PC-9 (cell line): ENCODE data around the gene CUX1. TPM values are rescaled to one million over a fixed set of nuclear protein-coding genes. Genes with fewer than 3 reads are reported as not detected.
"Not testable (repeated sequence)": the region's sequence is repeated elsewhere in the genome, so short reads cannot be mapped to it uniquely, and the experiment has no call there.

Experiments
- BruUV-seq: library from RNA; stranded (reverse); fragments of 400-500 nt; replicated peaks from 2 replicates; lab custom pipeline; 2021; lab: Mats Ljungman, UMichigan
- CTCF ChIA-PET: fragments of 300-600 bp; sonication (Branson Sonifier 250); formaldehyde crosslinking; loops from one replicate; lab custom pipeline; 2022; ENCODE audit warnings: antibody characterized with exemption; lab: Charles Lee
- POLR2A ChIA-PET: fragments of 300-600 bp; sonication (Branson Sonifier 250); formaldehyde crosslinking; loops from one replicate; lab custom pipeline; 2022; ENCODE audit warnings: antibody characterized with exemption; ENCODE audit not compliant: unreplicated experiment; lab: Charles Lee
- DNase-seq, 2 experiments: peaks; one replicate each; pipeline versions ENCODE4 v3.0.0 to v3.0.0-alpha.2; 2015 to 2022; ENCODE audit warnings: mixed read lengths in 1 of 2
- H2AFZ ChIP-seq: fragments of 200-600 bp; sonication (generic); 2 replicates; pipeline ENCODE4 v1.8.1; 2017; ENCODE audit warnings: antibody characterized with exemption
- H3F3A ChIP-seq: fragments of 200-600 bp; sonication (generic); 2 replicates; pipeline ENCODE4 v1.8.1; 2017; ENCODE audit warnings: antibody characterized with exemption, mild to moderate bottlenecking, low read depth; ENCODE audit not compliant: insufficient read depth
- H3K27ac ChIP-seq: fragments of 200-600 bp; sonication (generic); 2 replicates; pipeline ENCODE4 v1.6.1; 2016; ENCODE audit warnings: mixed run types
- H3K27me3 ChIP-seq: fragments of 200-600 bp; sonication (generic); 2 replicates; pipeline ENCODE4 v1.6.1; 2016; ENCODE audit warnings: low read depth, mixed run types; ENCODE audit not compliant: insufficient read depth
- H3K36me3 ChIP-seq: fragments of 200-600 bp; sonication (generic); 2 replicates; pipeline ENCODE4 v1.6.1; 2016; ENCODE audit warnings: low read depth, mixed run types
- H3K4me1 ChIP-seq: fragments of 200-600 bp; sonication (generic); replicated peaks from 2 replicates; pipeline ENCODE4 v1.6.1; 2016; ENCODE audit warnings: mixed run types; ENCODE audit not compliant: insufficient read depth
- H3K4me2 ChIP-seq: fragments of 200-600 bp; sonication (generic); 2 replicates; pipeline ENCODE4 v1.6.1; 2017; ENCODE audit warnings: mixed run types
- H3K4me3 ChIP-seq: fragments of 200-600 bp; sonication (generic); 2 replicates; pipeline ENCODE4 v1.6.1; 2016; ENCODE audit warnings: mixed run types
- H3K79me2 ChIP-seq: fragments of 200-600 bp; sonication (generic); 2 replicates; pipeline ENCODE4 v1.6.1; 2017; ENCODE audit warnings: low read depth, mixed run types
- H3K9me2 ChIP-seq: fragments of 200-600 bp; sonication (generic); 2 replicates; pipeline ENCODE4 v1.8.1; 2017; ENCODE audit warnings: mild to moderate bottlenecking; ENCODE audit not compliant: insufficient read depth
- H3K9me3 ChIP-seq: fragments of 200-600 bp; sonication (generic); 2 replicates; pipeline ENCODE4 v1.8.1; 2016; ENCODE audit warnings: low read depth; ENCODE audit not compliant: insufficient read depth
- H4K20me1 ChIP-seq: fragments of 200-600 bp; sonication (generic); 2 replicates; pipeline ENCODE4 v1.8.1; 2017; ENCODE audit not compliant: insufficient read depth
- EZH2 ChIP-seq: fragments of 200-600 bp; sonication (generic); IDR thresholded peaks from 2 replicates; pipeline ENCODE4 v1.8.0; 2017; ENCODE audit warnings: antibody characterized with exemption, low read depth
- intact Hi-C: fragments of 100-400 bp; cut with micrococcal nuclease; formaldehyde crosslinking; loops from one replicate; pipeline ENCODE4 v1.10.0; 2022; ENCODE audit not compliant: unreplicated experiment
- total RNA-seq: library from RNA; stranded (reverse); gene quantifications from 2 replicates; pipeline ENCODE4 v1.2.3, GENCODE V29; 2021
- TF ChIP-seq, protein P1 (sequence below): fragments of 200-600 bp; sonication (generic); conservative IDR thresholded peaks from 2 replicates; pipeline ENCODE4 v1.6.1; 2017; ENCODE audit warnings: mixed run types, antibody characterized with exemption, mild to moderate bottlenecking, moderate library complexity

The CUX1 gene
- total RNA-seq, 1 experiment from 2014 or later = 83.3 TPM

- H2AFZ ChIP-seq = no peak overlapping the region
- H3K4me2 ChIP-seq = no peak overlapping the region
- no peaks in the 10 kb centered on the region for H3K9me3 ChIP-seq
- TF ChIP-seq, protein P1, sequence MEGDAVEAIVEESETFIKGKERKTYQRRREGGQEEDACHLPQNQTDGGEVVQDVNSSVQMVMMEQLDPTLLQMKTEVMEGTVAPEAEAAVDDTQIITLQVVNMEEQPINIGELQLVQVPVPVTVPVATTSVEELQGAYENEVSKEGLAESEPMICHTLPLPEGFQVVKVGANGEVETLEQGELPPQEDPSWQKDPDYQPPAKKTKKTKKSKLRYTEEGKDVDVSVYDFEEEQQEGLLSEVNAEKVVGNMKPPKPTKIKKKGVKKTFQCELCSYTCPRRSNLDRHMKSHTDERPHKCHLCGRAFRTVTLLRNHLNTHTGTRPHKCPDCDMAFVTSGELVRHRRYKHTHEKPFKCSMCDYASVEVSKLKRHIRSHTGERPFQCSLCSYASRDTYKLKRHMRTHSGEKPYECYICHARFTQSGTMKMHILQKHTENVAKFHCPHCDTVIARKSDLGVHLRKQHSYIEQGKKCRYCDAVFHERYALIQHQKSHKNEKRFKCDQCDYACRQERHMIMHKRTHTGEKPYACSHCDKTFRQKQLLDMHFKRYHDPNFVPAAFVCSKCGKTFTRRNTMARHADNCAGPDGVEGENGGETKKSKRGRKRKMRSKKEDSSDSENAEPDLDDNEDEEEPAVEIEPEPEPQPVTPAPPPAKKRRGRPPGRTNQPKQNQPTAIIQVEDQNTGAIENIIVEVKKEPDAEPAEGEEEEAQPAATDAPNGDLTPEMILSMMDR = no peak
- TF ChIP-seq EZH2 = no peak
- no peak overlapping the region for H3K27ac ChIP-seq
- peaks cover 12% of the 10 kb centered on the region for H3K4me1 ChIP-seq
- no peaks in the 10 kb centered on the region for H3K27me3 ChIP-seq
- no peaks in the 10 kb centered on the region for H4K20me1 ChIP-seq
- no peaks in the 10 kb centered on the region for H3K36me3 ChIP-seq
- no peaks in the 10 kb centered on the region; the same call in 1 of the 2 replicates for H3F3A ChIP-seq
- intact Hi-C loops = no loop called here
- ChIA-PET CTCF (no interaction called here), POLR2A (no interaction called here)
- DNase-seq = no peak
- no peak overlapping the region for H3K4me3 ChIP-seq
- H3K9me2 ChIP-seq = no peaks in the 10 kb centered on the region
- BruUV-seq = no TSS peak
- no peaks in the 10 kb centered on the region for H3K79me2 ChIP-seq
Observed at GRCh38 chr7:101985903-101986734, 168.7 kb downstream of the CUX1 start.

GRCh38 chr7:101987494-101987893 is 170.1 kb downstream of the CUX1 start:
- CTCF ChIA-PET = no interaction called here

DNA sequence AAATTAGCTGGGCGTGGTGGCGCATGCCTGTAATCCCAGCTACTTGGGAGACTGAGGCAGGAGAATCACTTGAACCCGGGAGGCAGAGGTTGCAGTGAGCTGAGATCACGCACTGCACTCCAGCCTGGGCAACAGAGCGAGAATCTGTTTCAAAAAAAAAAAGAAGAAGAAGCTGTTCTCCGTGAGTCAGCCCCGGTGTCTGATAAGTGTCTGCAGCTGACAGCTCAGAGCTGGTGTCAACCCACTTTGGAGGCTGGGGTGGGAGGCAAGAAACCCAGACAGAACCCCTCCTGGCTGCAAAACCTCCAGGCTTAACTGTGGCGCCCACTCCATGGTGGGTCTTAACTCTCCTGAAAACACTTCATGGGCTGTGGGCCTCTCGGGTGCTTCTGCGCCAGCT is 170.6 kb downstream of the CUX1 start:
- H3K27ac ChIP-seq, H3K9me2 ChIP-seq, DNase-seq, H3K36me3 ChIP-seq, H3K4me3 ChIP-seq, BruUV-seq, H3F3A ChIP-seq, H3K27me3 ChIP-seq, H3K4me2 ChIP-seq, intact Hi-C loops, H3K9me3 ChIP-seq, CTCF ChIA-PET, H3K79me2 ChIP-seq, H2AFZ ChIP-seq, H3K4me1 ChIP-seq, H4K20me1 ChIP-seq: not testable (repeated sequence)
- POLR2A ChIA-PET = interaction anchor here (0.7 kb wide), 1 partner anchor 76 kb away, joined by 4 read pairs; no protein-coding TSS in a partner anchor

More at GRCh38 chr7:101987494-101987893, 170.1 kb downstream of the CUX1 start:
- H4K20me1 ChIP-seq = no peaks in the 10 kb centered on the region
- no peaks in the 10 kb centered on the region for H3K4me1 ChIP-seq
- H3K9me2 ChIP-seq = no peaks in the 10 kb centered on the region
- DNase-seq = no peak
- H3K79me2 ChIP-seq = no peaks in the 10 kb centered on the region
- intact Hi-C loops = no loop called here
- no TSS peak for BruUV-seq
- H3K27ac ChIP-seq = no peak overlapping the region
- H2AFZ ChIP-seq = no peak overlapping the region
- no peak overlapping the region for H3K4me3 ChIP-seq
- no peaks in the 10 kb centered on the region for H3K27me3 ChIP-seq
- H3F3A ChIP-seq = no peaks in the 10 kb centered on the region
- no peak for TF ChIP-seq EZH2
- TF ChIP-seq, protein P1 = no peak
- no peak overlapping the region for H3K4me2 ChIP-seq
- H3K9me3 ChIP-seq = no peaks in the 10 kb centered on the region
- POLR2A ChIA-PET = interaction anchor here (0.7 kb wide), 1 partner anchor 77 kb away, joined by 4 read pairs; no protein-coding TSS in a partner anchor
- no peaks in the 10 kb centered on the region for H3K36me3 ChIP-seq
